Vagina (tissue), 2 donors: ENCODE measurements around the gene APRT.

Experiments
- POLR2AphosphoS5 ChIP-seq, 2 donors: sonication (generic); formaldehyde crosslinking; IDR thresholded peaks; one replicate each; pipeline ENCODE4 v1.9.0; 2017; ENCODE audit warnings: antibody characterized with exemption in 2 of 2, mild to moderate bottlenecking in 2 of 2, low read depth in 1 of 2; ENCODE audit not compliant: insufficient read depth in 1 of 2
- TF ChIP-seq, protein P1 (sequence below), 3 experiments: fragments of 450-650 bp in 2 of 3; fragments of 200-600 bp in 1 of 3; sonication (generic) in 1 of 3; IDR thresholded peaks; one replicate each; pipeline ENCODE4 v1.5.1; 2017 to 2019; ENCODE audit warnings: antibody characterized with exemption in 3 of 3, mild to moderate bottlenecking in 2 of 3, moderate library complexity in 2 of 3

DNA sequence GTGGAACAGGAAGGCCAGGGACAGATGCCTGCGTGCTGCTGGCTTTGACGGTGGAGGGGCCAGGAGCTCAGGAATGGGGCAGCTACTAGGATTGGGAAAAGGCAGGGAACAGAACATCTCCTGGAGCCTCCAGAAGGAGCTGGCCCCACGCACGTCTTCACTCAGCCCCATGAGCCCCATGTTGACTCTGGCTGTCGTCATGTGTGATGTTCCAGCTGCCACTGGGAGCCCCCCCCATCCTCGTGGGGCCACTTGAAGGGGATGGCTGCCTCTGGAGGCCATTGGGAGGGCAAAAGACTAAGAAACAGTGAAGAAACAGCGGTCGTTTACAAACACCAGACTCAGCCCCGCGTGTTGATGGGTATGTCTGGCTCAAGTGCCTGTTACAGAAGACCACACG is 18.5 kb upstream of the APRT start:
- peak in 1 of 2 donors; percentile 78 for TF ChIP-seq POLR2AphosphoS5 (IDR thresholded peaks at IDR 0.05; ENCODE audit: insufficient read depth in 1 of 2, low read depth in 1 of 2)
- TF ChIP-seq, protein P1, sequence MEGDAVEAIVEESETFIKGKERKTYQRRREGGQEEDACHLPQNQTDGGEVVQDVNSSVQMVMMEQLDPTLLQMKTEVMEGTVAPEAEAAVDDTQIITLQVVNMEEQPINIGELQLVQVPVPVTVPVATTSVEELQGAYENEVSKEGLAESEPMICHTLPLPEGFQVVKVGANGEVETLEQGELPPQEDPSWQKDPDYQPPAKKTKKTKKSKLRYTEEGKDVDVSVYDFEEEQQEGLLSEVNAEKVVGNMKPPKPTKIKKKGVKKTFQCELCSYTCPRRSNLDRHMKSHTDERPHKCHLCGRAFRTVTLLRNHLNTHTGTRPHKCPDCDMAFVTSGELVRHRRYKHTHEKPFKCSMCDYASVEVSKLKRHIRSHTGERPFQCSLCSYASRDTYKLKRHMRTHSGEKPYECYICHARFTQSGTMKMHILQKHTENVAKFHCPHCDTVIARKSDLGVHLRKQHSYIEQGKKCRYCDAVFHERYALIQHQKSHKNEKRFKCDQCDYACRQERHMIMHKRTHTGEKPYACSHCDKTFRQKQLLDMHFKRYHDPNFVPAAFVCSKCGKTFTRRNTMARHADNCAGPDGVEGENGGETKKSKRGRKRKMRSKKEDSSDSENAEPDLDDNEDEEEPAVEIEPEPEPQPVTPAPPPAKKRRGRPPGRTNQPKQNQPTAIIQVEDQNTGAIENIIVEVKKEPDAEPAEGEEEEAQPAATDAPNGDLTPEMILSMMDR (IDR thresholded peaks at IDR 0.05) = no peak
